SJCRH30 (cell line): ENCODE measurements around the gene SPRR4. TPM values are rescaled to one million over a fixed set of nuclear protein-coding genes. Genes with fewer than 3 reads are reported as not detected.

Experiments used
- total RNA-seq: library from RNA; depleted of rRNA; stranded (reverse); fragments of >200 nt; shearing (Covaris generic); gene quantifications from 2 replicates; pipeline ENCODE4 v1.2.3, GENCODE V29; 2014; rRNA removed

Gene SPRR4
- total RNA-seq, 1 experiment from 2014 or later: not detected

Other genes starting within 250 kb of the SPRR4 start
- gene KPRP, start 212.6 kb upstream of the SPRR4 start, total RNA-seq: not detected in 2 replicates
- not detected in 2 replicates for gene LCE1F, start 195.5 kb upstream of the SPRR4 start, total RNA-seq
- gene LCE1E, start 184.4 kb upstream of the SPRR4 start, total RNA-seq: not detected in 2 replicates
- gene LCE1D, start 173.9 kb upstream of the SPRR4 start, total RNA-seq: not detected in 2 replicates
- gene LCE1C, start 164.0 kb upstream of the SPRR4 start, total RNA-seq: not detected in 2 replicates
- not detected in 2 replicates for gene LCE1B, start 158.7 kb upstream of the SPRR4 start, total RNA-seq
- gene LCE1A, start 143.2 kb upstream of the SPRR4 start, total RNA-seq: not detected in 2 replicates
- not detected in 2 replicates for gene LCE6A, start 127.8 kb upstream of the SPRR4 start, total RNA-seq
- gene LCE7A, start 110.7 kb upstream of the SPRR4 start, total RNA-seq: not detected in 2 replicates
- not detected in 2 replicates for gene SMCP, start 92.3 kb upstream of the SPRR4 start, total RNA-seq
- gene IVL, start 62.1 kb upstream of the SPRR4 start, total RNA-seq: not detected in 2 replicates
- not detected in 2 replicates for gene SPRR5, start 23.4 kb upstream of the SPRR4 start, total RNA-seq
- gene SPRR1A, start 13.4 kb downstream of the SPRR4 start, total RNA-seq: not detected in 2 replicates
- not detected in 2 replicates for gene SPRR3, start 31.1 kb downstream of the SPRR4 start, total RNA-seq
- not detected in 2 replicates for gene SPRR1B, start 60.6 kb downstream of the SPRR4 start, total RNA-seq
- not detected in 2 replicates for gene SPRR2D, start 70.5 kb downstream of the SPRR4 start, total RNA-seq
- not detected in 2 replicates for gene SPRR2A, start 86.9 kb downstream of the SPRR4 start, total RNA-seq
- not detected in 2 replicates for gene SPRR2B, start 101.0 kb downstream of the SPRR4 start, total RNA-seq
- not detected in 2 replicates for gene SPRR2E, start 123.9 kb downstream of the SPRR4 start, total RNA-seq
- gene SPRR2F, start 142.9 kb downstream of the SPRR4 start, total RNA-seq: not detected in 2 replicates
- gene SPRR2G, start 180.2 kb downstream of the SPRR4 start, total RNA-seq: not detected in 2 replicates
- not detected in 2 replicates for gene LELP1, start 232.8 kb downstream of the SPRR4 start, total RNA-seq
- gene PRR9, start 246.9 kb downstream of the SPRR4 start, total RNA-seq: not detected in 2 replicates